Osteocyte (in vitro differentiated cells): ENCODE measurements around the gene TPK1. TPM values are rescaled to one million over a fixed set of nuclear protein-coding genes. Genes with fewer than 3 reads are reported as not detected.

Experiments used
- DNase-seq: peaks from one replicate; pipeline ENCODE4 v3.0.0; 2021; ENCODE audit warnings: mixed read lengths; ENCODE audit not compliant: unreplicated experiment; ENCODE audit errors: extremely low spot score
- H3K27ac Mint-ChIP-seq: one replicate; pipeline ENCODE4 v1.8.0; 2021; ENCODE audit warnings: mild to moderate bottlenecking, mixed read lengths; ENCODE audit not compliant: unreplicated experiment
- H3K27me3 Mint-ChIP-seq: one replicate; pipeline ENCODE4 v1.8.0; 2021; ENCODE audit warnings: mixed read lengths; ENCODE audit not compliant: unreplicated experiment
- H3K36me3 Mint-ChIP-seq: one replicate; pipeline ENCODE4 v1.8.0; 2021; ENCODE audit warnings: mixed read lengths; ENCODE audit not compliant: unreplicated experiment
- H3K4me1 Mint-ChIP-seq: one replicate; pipeline ENCODE4 v1.8.0; 2021; ENCODE audit warnings: mixed read lengths; ENCODE audit not compliant: unreplicated experiment
- H3K4me3 Mint-ChIP-seq: one replicate; pipeline ENCODE4 v1.8.0; 2021; ENCODE audit warnings: mild to moderate bottlenecking, moderate library complexity, mixed read lengths; ENCODE audit not compliant: unreplicated experiment
- H3K9me3 Mint-ChIP-seq: one replicate; pipeline ENCODE4 v1.8.0; 2021; ENCODE audit warnings: mixed read lengths; ENCODE audit not compliant: unreplicated experiment
- total RNA-seq: library from RNA; stranded (reverse); gene quantifications from 2 replicates; pipeline ENCODE4 v1.2.1, GENCODE V29; 2021
- TF ChIP-seq, protein P1 (sequence below): fragments of 200-600 bp; sonication (generic); IDR thresholded peaks from 2 replicates; pipeline ENCODE4 v1.5.0; 2021; ENCODE audit warnings: antibody characterized with exemption, mild to moderate bottlenecking, moderate library complexity

The TPK1 gene
- total RNA-seq, 1 donor from 2014 or later, result 5.6 TPM

DNA sequence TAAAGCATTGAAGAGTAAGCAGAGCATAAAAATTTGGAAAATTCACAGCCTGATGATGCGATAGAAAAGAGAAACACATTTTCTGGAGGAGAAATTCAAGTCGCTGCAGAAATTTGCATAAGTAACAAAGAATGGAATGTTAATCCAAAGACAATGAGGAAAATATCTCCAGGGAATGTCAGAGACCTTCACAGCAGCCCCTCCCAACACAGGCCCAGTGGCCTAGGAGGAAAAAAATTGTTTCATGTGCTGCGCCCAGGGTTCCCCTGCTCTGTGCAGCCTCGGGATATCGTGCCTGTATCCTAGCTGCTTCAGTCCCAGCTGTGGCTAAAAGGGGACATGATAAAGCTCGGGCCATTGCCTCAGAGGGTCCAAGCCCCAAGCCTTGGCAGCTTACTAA, 206.8 kb downstream of the TPK1 start:
- no peaks in the 10 kb centered on the region for H3K4me1 Mint-ChIP-seq
- no peak for DNase-seq

DNA sequence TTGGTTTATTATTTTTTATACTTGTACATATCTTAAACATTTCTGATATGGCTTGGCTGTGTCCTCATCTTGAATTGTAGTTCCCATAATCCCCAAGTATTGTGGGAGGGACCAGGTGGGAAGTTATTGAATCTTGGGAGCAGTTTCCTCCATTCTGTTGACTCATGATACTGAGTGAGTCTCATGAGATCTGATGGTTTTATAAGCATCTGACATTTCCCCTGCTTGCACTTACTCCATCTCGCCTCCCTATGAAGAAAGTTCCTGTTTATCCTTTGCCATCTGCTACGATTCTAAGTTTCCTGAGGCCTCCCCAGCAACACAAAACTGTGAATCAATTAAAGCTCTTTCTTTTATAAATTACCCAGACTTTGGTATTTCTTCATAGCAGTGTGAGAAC, 207.7 kb downstream of the TPK1 start:
- H3K36me3 Mint-ChIP-seq, result no peaks in the 10 kb centered on the region

More for the DNA sequence above, 206.8 kb downstream of the TPK1 start:
- no peak overlapping the region for H3K4me3 Mint-ChIP-seq
- no peaks in the 10 kb centered on the region for H3K36me3 Mint-ChIP-seq
- H3K27ac Mint-ChIP-seq, result no peak overlapping the region
- H3K27me3 Mint-ChIP-seq, result no peaks in the 10 kb centered on the region
- TF ChIP-seq, protein P1, sequence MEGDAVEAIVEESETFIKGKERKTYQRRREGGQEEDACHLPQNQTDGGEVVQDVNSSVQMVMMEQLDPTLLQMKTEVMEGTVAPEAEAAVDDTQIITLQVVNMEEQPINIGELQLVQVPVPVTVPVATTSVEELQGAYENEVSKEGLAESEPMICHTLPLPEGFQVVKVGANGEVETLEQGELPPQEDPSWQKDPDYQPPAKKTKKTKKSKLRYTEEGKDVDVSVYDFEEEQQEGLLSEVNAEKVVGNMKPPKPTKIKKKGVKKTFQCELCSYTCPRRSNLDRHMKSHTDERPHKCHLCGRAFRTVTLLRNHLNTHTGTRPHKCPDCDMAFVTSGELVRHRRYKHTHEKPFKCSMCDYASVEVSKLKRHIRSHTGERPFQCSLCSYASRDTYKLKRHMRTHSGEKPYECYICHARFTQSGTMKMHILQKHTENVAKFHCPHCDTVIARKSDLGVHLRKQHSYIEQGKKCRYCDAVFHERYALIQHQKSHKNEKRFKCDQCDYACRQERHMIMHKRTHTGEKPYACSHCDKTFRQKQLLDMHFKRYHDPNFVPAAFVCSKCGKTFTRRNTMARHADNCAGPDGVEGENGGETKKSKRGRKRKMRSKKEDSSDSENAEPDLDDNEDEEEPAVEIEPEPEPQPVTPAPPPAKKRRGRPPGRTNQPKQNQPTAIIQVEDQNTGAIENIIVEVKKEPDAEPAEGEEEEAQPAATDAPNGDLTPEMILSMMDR, result no peak
- no peaks in the 10 kb centered on the region for H3K9me3 Mint-ChIP-seq

DNA sequence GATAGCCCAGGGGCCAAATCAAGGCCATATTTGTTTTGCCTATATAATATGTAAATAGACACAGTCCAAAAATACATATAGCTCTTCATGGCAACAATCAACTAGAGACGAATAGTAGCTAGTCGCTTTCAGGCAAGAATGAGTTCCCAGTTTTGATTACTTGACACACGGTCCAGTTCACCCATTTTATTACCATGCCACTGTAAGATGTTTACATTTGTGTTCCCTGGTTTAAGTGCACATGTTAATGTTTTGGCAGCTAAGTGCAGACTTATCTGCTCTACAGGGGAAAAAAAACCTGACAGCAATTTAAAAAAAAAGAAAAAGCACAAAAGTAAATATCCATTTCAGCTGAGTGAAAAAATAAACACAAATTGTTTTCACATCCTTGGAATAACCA, 213.1 kb downstream of the TPK1 start:
- Mint-ChIP-seq H3K4me3 (no peak overlapping the region), H3K36me3 (no peaks in the 10 kb centered on the region), H3K9me3 (peaks cover 15% of the 10 kb centered on the region), H3K27me3 (no peaks in the 10 kb centered on the region), H3K4me1 (no peaks in the 10 kb centered on the region), H3K27ac (no peak overlapping the region)
- TF ChIP-seq, protein P1, result no peak
- no peak for DNase-seq

More for the DNA sequence above, 207.7 kb downstream of the TPK1 start:
- no peak for DNase-seq
- H3K4me1 Mint-ChIP-seq, result no peaks in the 10 kb centered on the region
- H3K27ac Mint-ChIP-seq, result no peak overlapping the region
- no peak overlapping the region for H3K4me3 Mint-ChIP-seq
- no peaks in the 10 kb centered on the region for H3K9me3 Mint-ChIP-seq
- H3K27me3 Mint-ChIP-seq, result no peaks in the 10 kb centered on the region
- TF ChIP-seq, protein P1, result no peak

DNA sequence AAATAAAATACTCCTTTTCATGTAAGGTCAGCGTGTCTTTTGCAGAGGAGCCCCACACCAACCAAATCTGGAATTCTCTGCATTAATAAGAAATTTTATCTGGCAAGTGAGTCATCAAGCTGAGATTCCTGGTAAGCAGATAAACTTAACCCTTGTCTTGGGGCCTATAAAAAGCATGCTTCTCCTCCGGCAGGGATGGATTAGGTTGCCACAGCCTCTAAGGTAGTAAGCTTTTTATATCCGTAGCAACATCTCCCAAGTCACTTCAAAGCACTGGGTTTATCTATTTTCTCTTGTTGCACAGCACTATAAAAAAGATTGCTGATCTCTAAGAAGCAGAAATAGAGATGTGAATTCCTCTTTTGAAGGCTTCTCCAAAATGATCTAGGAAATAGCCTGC, 229.6 kb downstream of the TPK1 start:
- TF ChIP-seq, protein P1, result no peak
- Mint-ChIP-seq H3K4me3 (no peak overlapping the region), H3K9me3 (peaks cover 2% of the 10 kb centered on the region), H3K4me1 (no peaks in the 10 kb centered on the region), H3K27me3 (no peaks in the 10 kb centered on the region), H3K27ac (no peak overlapping the region), H3K36me3 (no peaks in the 10 kb centered on the region)
- DNase-seq, result no peak

DNA sequence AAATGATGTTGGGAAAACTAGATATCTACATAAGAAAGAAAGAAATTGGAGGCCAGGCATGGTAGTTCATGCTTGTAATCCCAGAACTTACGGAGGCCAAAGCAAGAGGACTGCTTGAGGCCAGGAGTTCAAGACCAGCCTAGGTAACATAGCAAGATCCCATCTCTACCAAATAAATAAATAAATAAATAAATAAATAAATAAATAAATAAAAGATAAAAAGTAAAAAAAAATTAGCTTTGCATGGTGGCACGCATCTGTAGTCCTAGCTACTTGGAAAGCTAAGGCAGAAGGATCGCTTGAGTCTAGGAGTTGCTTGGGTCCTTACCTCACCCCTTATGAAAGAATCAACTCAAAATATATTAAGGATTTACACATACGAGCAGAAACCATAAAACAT, 238.9 kb downstream of the TPK1 start:
- Mint-ChIP-seq H3K27me3 (no peaks in the 10 kb centered on the region), H3K36me3 (no peaks in the 10 kb centered on the region), H3K9me3 (peaks cover 31% of the 10 kb centered on the region), H3K27ac (no peak overlapping the region), H3K4me1 (no peaks in the 10 kb centered on the region), H3K4me3 (no peak overlapping the region)
- TF ChIP-seq, protein P1, result no peak
- no peak for DNase-seq
